ENCODE results near the gene TBCD.

Gene TBCD

DNA sequence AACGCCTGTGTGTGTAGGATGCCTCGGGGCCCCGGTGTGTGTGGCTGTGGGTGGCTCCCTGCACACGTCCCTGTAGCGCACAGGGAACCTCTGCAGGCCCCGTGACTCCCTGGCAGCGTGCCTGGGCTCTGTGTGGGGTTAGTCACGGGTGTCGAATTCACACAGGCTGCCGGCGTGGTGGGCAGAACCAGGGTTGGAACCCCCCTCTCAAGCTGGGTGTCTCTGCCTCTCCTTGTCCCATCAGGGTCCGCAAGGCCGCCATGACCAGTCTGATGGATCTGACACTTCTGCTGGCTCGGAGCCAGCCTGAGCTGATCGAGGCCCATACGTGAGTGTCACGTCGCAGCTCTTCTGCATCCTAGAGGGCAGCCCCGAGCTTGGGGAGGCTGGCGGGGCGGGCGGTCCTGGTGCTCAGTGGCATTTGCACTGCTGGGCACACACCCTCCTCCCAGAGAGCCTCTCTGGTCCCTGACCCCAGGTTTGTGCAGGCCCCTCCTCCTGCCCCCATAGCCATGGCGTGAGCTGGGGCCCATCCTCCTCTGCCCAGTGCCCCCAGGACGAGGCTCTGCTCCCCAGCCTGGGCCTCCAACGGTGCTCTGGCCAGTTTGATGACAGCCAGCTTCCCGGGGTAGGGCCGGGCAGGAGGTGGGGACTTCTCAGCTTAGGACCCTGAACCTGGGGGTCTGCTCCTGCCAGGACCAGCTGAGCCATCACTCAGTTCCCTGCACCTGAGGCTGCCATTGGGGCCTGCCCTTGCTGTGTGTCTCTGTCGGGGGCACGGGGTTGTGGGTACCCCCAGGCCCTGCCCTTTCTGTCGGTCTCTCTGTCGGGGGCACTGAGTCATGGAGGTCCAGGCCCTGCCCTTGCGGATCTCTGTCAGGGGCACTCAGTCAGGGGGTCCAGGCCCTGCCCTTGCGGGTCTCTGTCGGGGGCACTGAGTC is 176.1 kb downstream of the TBCD start:
- DNase-seq, result no peak

DNA sequence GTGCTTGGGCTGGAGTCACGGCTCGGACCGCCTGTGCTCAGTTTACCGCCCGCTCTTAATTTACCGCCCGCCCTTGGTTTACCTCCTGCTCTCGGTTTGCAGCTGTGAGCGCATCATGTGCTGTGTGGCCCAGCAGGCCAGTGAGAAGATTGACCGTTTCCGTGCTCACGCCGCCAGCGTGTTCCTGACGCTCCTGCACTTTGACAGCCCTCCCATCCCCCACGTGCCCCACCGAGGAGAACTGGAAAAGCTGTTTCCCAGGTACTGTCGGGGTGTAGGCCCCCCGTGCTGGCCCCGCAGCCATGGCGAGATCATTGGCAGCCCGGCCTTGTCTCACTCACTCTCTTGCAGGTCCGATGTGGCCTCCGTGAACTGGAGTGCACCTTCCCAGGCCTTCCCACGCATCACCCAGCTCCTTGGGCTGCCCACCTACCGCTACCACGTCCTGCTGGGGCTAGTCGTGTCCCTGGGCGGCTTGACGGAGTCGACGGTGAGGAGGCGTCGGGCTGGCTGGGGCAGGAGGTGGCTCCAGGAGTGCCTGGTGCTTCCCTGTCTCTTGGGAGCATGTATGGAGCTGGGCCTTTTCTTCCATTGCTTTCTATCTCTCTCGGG is 177.3 kb downstream of the TBCD start:
- DNase-seq, result no peak

DNA sequence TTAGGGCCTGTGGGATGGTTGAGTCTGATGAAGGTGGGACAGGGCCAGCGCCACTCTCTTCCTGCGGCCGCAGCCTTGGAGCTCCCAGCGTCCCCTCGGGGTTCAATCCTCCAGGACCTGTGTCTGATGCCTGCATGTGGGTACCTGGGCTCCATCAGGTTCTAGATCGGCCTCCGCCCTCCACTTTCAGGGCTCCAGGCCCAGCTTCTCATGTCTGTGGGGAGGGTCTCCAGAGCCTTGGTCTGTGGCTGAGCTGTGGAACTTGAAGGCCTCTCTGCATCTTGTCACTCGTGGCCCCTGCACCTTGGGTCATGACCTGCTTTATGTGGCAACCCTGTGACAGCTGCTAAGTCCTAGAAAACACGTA is 177.8 kb downstream of the TBCD start:
- no peak for DNase-seq

GRCh38 chr17:82930043-82930923 is 178.4 kb downstream of the TBCD start:
- DNase-seq, result no peak

- DNase-seq, result no peak
Observed at GRCh38 chr17:82930924-82931698, 179.2 kb downstream of the TBCD start.

- DNase-seq, result no peak
Observed at GRCh38 chr17:82931699-82932517, 180.0 kb downstream of the TBCD start.

DNA sequence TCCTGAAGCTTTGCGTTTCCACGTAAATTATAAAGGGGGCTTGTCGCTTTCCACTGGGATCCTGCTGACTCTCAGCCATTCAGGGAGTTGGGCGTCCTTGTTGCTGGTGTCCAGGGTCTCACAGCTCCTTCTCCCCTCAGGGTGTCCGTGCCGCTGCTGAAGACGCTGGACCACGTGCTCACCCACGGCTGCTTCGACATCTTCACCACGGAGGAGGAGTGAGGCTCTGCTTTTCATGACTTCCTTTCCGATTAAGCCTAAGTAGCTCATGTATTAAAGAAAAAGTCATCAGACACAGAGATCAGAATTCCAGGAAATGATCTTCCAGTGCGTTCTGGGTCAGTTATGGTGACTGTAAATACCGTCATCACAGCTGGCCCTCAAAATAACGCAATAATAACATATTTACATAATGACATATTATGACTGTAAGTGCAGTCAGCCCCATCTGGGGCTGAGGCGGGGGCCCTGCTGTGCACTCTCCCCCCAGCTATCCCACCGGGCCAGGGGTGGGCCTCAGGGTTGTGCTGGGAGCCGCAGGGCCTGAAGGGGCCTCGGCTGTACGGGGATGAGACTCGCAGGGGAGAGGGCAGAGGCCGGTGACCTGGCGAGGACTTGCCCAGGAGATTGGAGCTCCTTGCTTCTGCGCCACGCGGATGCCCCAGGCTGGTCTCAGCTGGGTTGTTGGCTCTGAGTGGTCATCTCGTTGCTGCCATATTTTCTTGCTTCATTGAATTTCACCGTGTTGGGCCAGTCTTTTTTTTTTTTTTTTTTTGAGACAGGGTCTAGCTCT is 180.8 kb downstream of the TBCD start:
- DNase-seq, result no peak

DNA sequence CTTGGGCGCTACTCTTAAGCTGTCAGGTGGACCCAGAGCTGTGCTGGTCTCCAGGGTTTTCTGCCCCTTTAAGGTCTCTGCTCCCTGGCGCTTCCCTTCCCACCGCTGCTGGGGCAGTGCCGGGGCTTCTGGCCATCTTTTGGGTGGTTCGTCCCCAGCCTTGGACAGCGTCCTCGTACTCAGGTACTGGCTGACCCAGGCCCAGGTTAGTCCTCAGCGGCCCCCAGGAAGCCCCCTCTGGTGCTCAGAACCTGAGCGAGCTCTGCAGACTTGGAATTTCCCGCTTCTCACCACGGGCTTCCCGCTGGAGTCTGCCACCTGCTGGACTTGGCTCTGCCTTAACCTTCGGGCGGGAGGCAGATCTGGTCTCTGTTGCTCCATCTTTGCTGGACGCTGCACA is 182.0 kb downstream of the TBCD start:
- no peak for DNase-seq

- no peak for DNase-seq
Observed at GRCh38 chr17:82935966-82936767, 184.3 kb downstream of the TBCD start.

- no peak for DNase-seq
Observed at GRCh38 chr17:82936768-82937171, 184.9 kb downstream of the TBCD start.

DNA sequence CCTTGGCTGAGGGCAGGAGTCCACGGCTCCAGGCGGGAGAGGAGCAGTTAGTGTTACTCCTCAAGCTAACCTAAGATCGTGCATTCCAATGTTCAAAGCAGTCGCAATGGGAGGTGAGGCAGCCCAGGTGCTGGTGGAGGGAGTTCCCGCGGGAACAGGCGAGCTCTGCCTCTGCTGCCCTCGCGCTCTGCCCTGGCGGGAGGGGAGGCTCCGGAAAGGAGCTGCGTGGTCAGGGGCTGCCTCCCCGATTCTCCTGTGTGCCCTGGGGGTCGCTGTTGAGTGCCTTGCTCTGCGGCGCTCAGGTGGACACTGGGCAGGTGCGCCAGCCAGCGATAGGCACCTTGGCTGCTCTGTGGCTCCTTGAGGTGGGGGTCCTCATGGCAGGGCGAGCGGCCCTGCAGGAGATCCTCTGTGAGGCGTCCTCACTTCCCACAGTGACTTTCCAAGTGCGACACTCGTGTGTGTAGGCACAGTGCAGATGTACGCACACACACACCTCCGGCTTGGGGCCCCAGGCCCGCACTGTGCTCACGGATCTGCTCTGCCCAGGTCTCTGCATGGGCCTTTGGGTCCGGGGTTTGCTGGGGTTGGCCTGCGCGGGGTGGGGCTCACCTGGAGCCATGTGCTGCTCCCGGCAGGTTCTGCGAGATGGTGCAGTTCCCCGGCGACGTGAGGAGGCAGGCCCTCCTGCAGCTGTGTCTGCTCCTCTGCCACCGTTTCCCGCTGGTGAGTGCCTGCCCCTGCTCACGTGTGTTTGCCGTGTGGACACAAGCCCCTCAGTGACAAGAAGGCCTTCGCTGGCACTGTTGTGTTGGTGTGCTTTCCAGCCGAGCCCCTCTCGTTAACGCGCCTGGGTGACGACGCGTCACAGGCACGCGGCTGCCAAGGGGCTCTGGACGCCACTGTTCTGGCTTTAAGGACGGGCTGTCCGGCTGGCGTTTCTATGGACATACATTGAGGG is 185.8 kb downstream of the TBCD start:
- DNase-seq, result no peak

DNA sequence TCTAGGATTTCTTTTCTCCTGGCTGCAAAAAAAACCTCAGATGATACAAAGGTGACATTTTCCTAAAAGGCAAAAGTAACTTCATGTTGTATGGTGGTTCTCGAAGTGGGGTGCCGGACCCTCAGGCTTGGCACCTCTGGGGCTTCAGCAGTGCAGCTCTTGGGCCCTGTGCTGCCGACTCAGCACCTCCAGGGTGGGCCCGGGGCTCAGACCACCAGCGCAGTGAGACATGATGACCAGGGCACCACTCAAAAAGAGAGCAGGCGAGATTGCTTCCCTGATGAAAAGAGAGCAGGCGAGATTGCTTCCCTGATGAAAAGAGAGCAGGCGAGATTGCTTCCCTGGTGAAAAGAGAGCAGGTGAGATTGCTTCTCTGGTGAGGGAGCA is 186.6 kb downstream of the TBCD start:
- no peak for DNase-seq

GRCh38 chr17:82938873-82939620 is 187.2 kb downstream of the TBCD start:
- no peak for DNase-seq

DNA sequence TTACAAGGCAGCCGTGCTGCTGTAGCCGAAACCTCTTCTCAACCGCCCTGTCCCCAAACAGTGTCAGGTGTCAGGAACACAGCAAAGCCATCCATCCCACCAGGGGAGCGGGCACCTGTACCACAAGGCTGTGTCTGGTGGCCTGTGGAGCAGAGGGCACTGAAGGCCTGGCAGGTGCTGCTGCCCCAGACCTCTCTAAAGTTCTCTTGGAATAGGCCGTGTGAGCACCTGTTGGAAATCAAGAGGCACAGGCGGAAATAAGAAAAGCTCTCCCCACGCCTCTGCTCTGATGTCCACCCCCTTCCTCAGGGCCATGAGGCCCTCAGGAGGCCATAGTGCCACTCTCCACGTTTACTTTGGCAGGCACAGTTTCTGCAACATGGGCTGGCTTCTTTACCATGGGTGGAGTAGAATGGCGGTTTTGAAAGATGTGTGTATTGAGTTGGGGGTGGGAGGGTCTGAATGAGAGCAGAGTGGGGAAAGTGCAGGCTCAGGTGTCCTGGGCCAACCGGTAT is 187.8 kb downstream of the TBCD start:
- no peak for DNase-seq

DNA sequence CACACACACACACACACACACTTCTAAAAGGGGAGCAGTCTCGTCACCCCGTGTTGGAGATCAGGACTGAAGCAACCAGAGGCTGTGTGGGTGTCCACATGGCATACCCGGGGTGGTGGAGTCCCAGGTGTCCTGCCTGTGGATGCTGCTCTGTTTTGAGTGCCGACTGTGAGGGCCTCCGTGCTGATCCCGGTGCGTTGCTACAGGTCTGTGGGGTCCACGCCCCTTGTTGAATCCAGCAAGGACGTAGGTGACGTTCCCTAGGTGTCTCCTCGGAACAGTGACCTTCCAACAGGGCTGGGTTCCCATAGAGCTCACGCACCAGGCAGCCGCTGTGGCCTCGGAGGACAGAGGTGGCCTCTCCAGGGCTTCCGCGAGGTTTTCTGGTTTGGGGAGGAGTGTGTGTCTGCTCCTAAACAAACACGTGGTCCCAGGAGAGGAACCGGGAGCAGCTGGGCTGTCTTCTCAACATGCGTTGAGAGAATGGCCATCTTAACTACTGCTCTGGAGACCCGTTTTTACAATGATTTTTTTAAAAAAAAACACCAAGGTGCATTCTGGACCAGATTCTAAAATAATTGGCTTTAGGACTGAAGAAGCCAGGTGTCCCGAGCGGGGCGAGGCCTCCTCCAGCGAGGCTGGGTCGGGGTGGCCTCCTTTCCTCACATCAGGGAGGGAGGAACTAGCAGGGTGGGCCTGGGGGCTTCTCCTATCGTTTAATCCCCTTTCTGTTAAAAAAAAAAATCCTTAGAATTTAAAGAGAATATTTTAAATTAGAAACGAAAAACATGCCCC is 188.6 kb downstream of the TBCD start:
- DNase-seq, result no peak

- DNase-seq, result no peak
Observed at GRCh38 chr17:82941021-82942001, 189.4 kb downstream of the TBCD start.

All from NCI-H1417 treated with DMSO at 0.1 percent for 48 hours (cell line).